Measurements from ENCODE around the gene CTDP1.

GRCh38 chr18:79744625-79745024 is 65.0 kb downstream of the CTDP1 start:
- no peak for TF ChIP-seq CTCF (IDR thresholded peaks at IDR 0.05)
- no peak for TF ChIP-seq POLR2A (IDR thresholded peaks at IDR 0.05)

Data from adrenal gland (tissue), 5 donors.